Measurements from ENCODE around the gene TP53INP2.
"Not testable (repeated sequence)": the region's sequence is repeated elsewhere in the genome, so short reads cannot be mapped to it uniquely, and the experiment has no call there.

TP53INP2 gene

GRCh38 chr20:34706302-34706875 is 2.2 kb downstream of the TP53INP2 start:
- DNase-seq, result no peak

DNA sequence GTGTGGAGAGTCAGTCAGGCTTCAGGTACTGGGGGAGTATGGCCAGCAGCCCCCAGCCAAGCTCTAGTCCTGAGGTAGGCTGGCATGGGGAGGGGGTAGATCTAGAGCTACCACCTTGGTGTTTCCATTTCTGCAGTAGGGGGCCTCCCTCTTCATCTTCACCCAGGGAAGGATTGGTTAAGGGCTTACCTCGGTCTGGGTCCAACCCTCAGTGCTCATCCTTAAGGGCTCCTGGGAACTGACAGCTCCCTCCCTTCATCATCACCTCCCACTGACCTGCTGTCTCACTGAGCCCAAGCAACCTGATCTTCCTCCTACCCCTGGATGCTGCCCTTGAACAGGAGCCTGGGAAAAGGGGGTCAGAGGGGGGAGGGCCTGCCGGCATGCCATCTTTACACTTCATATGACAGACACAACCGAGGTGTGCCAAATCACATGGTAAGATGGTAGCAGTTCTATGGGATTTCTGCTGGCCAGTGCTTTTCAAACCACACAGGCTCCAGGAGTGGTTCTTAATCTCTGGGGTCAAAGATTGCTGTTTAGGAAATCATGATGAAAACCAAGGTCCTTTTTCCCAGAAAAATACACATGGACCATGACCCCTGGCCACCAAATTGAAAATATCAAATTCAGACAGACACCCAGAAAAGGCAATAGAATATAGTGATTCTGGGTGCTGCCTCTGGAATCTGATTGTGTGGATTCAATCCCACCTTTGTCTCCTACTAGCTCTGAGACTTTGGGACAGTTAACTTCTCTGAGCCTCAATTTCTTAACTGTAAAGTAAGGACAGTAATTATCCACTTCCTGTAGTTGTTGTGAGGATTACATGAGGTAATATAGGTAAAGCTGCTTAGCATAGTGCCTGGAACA is 3.0 kb downstream of the TP53INP2 start:
- DNase-seq, result no peak

GRCh38 chr20:34708621-34709043 is 4.5 kb downstream of the TP53INP2 start:
- peak; percentile 38 to 51 for DNase-seq

DNA sequence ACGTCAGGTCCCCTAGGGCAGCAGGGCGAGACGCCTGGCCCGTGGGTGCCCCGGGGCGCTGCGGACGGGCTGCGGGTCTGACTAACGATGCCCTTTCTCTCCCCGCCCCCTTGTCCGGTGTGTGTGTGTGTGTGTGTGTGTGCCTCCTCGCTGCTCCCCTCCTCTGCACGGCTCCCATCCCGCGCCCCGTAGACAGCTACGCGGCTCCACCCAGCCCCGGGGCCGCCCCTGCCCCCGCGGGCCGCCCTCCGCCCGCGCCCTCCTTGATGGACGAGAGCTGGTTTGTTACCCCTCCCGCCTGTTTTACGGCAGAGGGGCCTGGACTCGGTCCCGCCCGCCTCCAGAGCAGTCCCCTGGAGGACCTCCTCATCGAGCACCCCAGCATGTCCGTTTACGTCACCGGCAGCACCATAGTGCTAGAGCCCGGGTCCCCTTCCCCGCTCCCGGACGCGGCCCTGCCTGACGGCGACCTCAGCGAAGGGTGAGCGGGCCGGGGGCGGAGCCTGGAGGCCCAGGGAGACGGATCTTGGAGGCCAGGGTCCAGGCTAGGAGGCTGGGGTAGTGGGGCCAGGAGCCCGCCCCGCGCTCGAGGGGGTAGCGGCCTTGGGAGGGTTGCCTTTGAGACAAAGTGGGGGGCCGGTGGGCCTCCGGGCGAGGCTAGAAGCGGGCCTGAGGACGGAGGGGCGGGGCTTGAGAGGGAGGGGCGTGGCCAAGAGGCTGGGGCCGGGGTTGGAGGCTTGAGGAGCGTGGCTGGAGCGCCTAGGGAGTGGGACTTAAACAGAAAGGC is 5.1 kb downstream of the TP53INP2 start:
- DNase-seq, result peak; percentile 71 to 80

- peak; percentile 64 for DNase-seq
Measured at GRCh38 chr20:34709831-34710567, 5.9 kb downstream of the TP53INP2 start.

GRCh38 chr20:34710568-34710839 is 6.4 kb downstream of the TP53INP2 start:
- no peak for DNase-seq

- no peak for DNase-seq
Measured at GRCh38 chr20:34710861-34711574, 6.9 kb downstream of the TP53INP2 start.

- DNase-seq, result no peak
Measured at GRCh38 chr20:34711813-34712430, 7.8 kb downstream of the TP53INP2 start.

DNA sequence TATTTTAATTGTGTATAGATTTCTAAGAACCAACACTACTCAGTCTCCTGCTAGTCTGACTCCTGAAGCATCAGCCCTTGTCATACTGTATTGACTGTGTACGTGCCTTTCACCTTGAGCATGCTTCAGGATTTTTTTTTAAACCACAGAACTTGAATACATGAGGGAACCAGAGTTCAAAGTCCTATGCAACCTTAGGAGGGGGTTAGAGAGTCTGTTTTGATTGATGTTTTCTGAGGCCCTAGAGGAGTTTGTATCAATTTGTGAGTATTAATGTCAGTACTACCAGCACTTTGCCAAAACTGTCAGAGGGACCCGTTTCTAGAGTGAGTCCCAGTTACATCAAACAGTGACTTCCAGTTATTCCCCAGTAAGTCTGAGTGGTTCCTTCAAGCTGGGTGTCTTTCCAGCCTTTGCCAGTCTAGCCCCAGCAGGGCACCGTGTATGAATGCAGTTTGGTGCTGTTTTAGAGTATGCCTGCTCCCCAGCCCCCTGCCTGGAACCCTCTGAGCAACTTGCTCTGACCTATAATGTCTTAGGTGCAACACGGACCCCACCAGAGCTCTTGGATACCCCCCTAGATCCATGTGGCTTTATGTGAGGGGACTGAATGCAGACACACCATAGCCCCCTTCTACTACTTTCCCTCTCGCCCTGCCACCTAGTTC is 8.5 kb downstream of the TP53INP2 start:
- DNase-seq, result no peak

- no peak for DNase-seq
Measured at GRCh38 chr20:34713194-34713943, 9.2 kb downstream of the TP53INP2 start.

DNA sequence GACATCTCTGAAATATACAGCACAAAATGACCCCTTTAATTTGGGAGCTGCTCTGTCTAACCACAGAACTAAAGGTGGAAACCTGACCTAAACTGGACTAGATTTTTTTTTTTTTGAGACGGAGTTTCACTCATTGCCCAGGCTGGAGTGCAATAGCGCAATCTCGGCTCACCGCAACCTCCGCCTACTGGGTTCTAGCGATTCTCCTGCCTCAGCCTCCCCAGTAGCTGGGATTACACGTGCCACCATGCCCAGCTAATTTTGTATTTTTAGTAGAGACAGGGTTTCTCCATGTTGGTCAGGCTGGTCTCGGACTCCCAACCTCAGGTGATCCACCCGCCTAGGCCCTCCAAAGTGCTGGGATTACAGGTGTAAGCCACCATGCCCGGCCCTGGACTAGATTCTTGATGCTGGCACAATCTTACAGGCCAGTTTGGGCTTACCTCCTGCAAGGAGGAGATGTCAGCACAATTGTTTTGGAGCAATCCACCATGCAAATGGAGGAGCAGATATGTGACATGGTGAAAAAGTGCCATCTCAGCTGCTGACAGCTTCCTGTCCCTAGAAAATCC is 9.9 kb downstream of the TP53INP2 start:
- DNase-seq, result not testable (repeated sequence)

- DNase-seq, result no peak
Measured at GRCh38 chr20:34715384-34715783, 11.2 kb downstream of the TP53INP2 start.

DNA sequence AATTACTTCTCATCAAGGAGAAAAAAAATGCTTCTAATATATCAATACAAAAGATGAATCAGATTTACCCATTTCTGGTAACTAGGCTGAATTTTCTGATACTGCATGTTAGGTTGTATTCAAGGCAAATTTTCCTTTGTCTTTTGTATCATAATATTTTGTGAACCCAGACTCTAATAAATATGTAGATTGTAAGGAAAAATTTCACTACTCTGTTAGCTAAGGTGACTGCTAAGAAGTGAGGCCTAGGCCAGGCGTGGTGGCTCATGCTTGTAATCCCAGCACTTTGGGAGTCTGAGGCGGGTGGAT is 12.7 kb downstream of the TP53INP2 start:
- DNase-seq, result no peak

DNA sequence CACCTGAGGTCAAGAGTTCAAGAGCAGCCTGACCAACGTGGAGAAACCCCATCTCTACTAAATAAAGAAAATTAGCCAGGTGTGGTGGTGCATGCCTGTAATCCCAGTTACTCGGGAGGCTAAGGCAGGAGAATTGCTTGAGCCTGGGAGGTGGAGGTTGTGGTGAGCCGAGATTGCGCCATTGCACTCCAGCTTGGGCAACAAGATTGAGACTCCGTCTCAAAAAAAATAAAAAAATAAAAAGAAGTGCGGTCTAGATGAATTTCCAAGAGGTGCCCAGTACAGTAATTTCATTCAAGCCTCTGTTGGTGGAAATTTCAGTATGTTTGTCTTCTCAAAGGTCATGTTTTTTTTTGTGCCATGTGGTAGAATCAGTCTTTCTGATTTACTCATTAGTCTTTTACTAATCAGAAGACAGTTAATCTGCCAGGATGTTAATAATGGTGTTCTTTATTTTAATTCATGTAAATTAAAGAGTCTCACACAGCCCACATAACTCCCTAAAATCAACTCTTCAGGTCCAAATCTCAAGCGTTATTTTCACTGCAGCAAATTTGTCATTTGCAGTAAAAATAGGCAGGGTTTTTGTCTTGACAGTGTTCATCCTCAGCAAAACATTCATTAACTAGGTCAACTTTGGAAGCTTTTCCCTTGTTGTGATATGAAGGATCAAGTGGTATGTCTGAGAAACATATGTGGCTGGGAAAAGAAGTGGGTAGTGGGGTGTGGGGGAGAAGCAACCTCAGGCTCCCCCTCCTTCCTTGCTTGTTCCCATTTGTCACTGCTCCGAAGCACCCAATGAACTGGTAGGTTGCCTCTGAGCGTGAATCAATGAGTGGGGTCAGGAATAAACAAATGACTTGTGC is 13.3 kb downstream of the TP53INP2 start:
- no peak for DNase-seq

DNA sequence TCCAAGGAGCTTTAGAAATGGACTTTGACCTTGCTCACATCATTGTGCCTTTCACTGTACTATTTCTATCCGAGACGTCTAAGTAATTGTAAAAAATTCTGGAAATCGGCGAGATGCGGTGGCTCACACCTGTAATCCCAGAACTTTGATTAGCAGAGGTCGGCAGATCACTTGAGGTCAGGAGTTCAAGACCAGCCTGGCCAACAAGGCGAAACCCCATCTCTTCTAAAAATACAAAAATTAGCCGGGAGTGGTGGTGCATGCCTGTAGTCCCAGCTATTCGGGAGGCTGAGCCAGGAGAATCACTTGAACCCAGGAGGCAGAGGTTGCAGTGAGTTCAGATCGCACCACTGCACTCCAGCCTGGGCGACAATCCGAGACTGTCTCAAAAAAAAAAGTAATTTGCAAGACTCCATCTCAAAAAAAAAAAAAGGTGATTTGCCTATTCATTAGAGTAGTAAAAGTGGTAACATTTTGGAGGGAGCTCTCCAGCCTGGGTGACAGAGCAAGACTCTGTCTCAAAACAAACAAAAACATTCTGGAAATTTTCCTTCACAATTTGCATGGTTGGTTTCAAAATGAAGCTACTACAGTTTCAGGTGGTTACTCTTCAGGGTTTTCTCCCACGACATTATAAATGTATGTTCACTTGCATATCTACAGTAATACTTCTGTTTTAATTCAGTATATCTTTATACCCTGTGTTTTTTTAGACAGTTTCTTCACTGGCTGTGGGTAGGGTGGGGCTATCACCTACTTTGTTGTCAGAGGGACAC is 15.3 kb downstream of the TP53INP2 start:
- not testable (repeated sequence) for DNase-seq

DNA sequence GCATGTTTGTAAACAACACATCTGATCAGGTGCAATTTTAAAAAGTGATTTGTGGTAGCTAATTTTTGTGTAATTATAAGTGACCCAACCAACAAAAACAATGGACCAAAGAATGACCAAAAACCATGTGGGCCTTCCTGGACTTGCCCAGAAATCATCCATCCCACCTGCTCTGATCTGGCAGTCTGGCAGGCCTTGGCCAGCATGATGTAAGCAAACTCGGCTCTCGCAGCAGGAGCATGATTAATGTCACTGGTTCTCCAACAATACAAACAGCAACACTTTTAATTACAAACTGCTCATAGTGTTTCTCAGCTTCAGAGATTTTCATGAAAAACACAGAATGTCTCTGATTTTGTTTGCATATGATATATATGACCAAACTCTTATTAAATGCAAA is 16.1 kb downstream of the TP53INP2 start:
- no peak for DNase-seq

GRCh38 chr20:34722560-34722959 is 18.4 kb downstream of the TP53INP2 start:
- not testable (repeated sequence) for DNase-seq

GRCh38 chr20:34724172-34724571 is 20.0 kb downstream of the TP53INP2 start:
- no peak for DNase-seq

GRCh38 chr20:34729416-34729815 is 25.3 kb downstream of the TP53INP2 start:
- DNase-seq, result no peak
